CD14-positive monocyte (primary cell): ENCODE results near the gene LDLRAD4. TPM values are rescaled to one million over a fixed set of nuclear protein-coding genes. Genes with fewer than 3 reads are reported as not detected.

Experiments used
- DNase-seq, 3 donors: peaks; one replicate each; pipeline ENCODE4 v3.0.0-alpha.2; 2011 to 2022
- H2AFZ ChIP-seq: 2 replicates; pipeline ENCODE4 v1.6.0; 2012; ENCODE audit warnings: mild to moderate bottlenecking, low read depth, low read length, inconsistent platforms; ENCODE audit not compliant: insufficient read depth, poor library complexity, severe bottlenecking
- H3K27ac ChIP-seq, 2 donors: 1 replicate in 1 of 2; 2 replicates in 1 of 2; pipeline ENCODE4 v1.5.1; 2012 to 2013; ENCODE audit warnings: low read length in 2 of 2, control low read depth in 1 of 2, inconsistent platforms in 1 of 2, low read depth in 1 of 2, mild to moderate bottlenecking in 1 of 2
- H3K27me3 ChIP-seq, 2 donors: one replicate each; pipeline versions ENCODE4 v1.6.0 to v1.6.1; 2011 to 2013; ENCODE audit warnings: low read length in 2 of 2; ENCODE audit not compliant: control insufficient read depth in 2 of 2, insufficient read depth in 2 of 2
- H3K36me3 ChIP-seq, 2 donors: replicated peaks in 1 of 2; 1 replicate in 1 of 2; 2 replicates in 1 of 2; pipeline versions ENCODE4 v1.5.1 to v1.6.1; 2012 to 2013; ENCODE audit warnings: low read length in 2 of 2, control low read depth in 1 of 2, inconsistent platforms in 1 of 2, mild to moderate bottlenecking in 1 of 2; ENCODE audit not compliant: insufficient read depth in 2 of 2, control insufficient read depth in 1 of 2
- H3K4me1 ChIP-seq, 2 donors: 1 replicate in 1 of 2; 2 replicates in 1 of 2; pipeline versions ENCODE4 v1.5.1 to v1.6.1; 2012 to 2013; ENCODE audit warnings: low read length in 2 of 2, control low read depth in 1 of 2, inconsistent platforms in 1 of 2, mild to moderate bottlenecking in 1 of 2, moderate library complexity in 1 of 2; ENCODE audit not compliant: insufficient read depth in 2 of 2, control insufficient read depth in 1 of 2
- H3K4me2 ChIP-seq: replicated peaks from 2 replicates; pipeline ENCODE3; 2012; ENCODE audit warnings: low read length, moderate library complexity, mild to moderate bottlenecking; ENCODE audit not compliant: poor library complexity, severe bottlenecking; ENCODE audit errors: extremely low read depth
- H3K4me3 ChIP-seq, 3 experiments: fragments of 200-600 bp in 1 of 3; sonication (generic) in 1 of 3; replicated peaks in 1 of 3; 1 replicate in 2 of 3; 2 replicates in 1 of 3; pipeline ENCODE4 v1.5.1; 2011 to 2013; ENCODE audit warnings: low read length in 3 of 3, mild to moderate bottlenecking in 3 of 3, control low read depth in 2 of 3, low read depth in 2 of 3, inconsistent platforms in 1 of 3, moderate library complexity in 1 of 3
- H3K79me2 ChIP-seq: 2 replicates; pipeline ENCODE4 v1.6.0; 2012; ENCODE audit warnings: mild to moderate bottlenecking, control low read depth, inconsistent platforms, low read length, moderate library complexity; ENCODE audit not compliant: insufficient read depth
- H3K9ac ChIP-seq: 2 replicates; pipeline ENCODE4 v1.6.0; 2017; ENCODE audit warnings: low read length, mild to moderate bottlenecking; ENCODE audit not compliant: insufficient read depth, poor library complexity, severe bottlenecking
- H3K9me3 ChIP-seq, 2 donors: replicated peaks in 1 of 2; 1 replicate in 1 of 2; 2 replicates in 1 of 2; pipeline versions ENCODE4 v1.5.1 to v1.6.1; 2012 to 2013; ENCODE audit warnings: low read length in 2 of 2, control low read depth in 1 of 2; ENCODE audit not compliant: control insufficient read depth in 1 of 2, insufficient read depth in 1 of 2
- H4K20me1 ChIP-seq: 2 replicates; pipeline ENCODE4 v1.6.0; 2012; ENCODE audit warnings: mild to moderate bottlenecking, low read length, control low read depth, moderate library complexity; ENCODE audit not compliant: insufficient read depth
- H3K27ac Mint-ChIP-seq, 7 donors: one replicate each; pipeline ENCODE4 v1.8.0; 2020; ENCODE audit warnings: mild to moderate bottlenecking in 7 of 7, mixed read lengths in 7 of 7, moderate library complexity in 6 of 7, inconsistent platforms in 2 of 7
- H3K27me3 Mint-ChIP-seq, 3 donors: one replicate each; pipeline ENCODE4 v1.8.0; 2021 to 2022; ENCODE audit warnings: low read depth in 3 of 3, mild to moderate bottlenecking in 3 of 3, mixed read lengths in 3 of 3, moderate library complexity in 3 of 3, inconsistent platforms in 1 of 3
- H3K36me3 Mint-ChIP-seq, 2 donors: one replicate each; pipeline ENCODE4 v1.8.0; 2020; ENCODE audit warnings: mixed read lengths in 2 of 2, inconsistent platforms in 1 of 2, mild to moderate bottlenecking in 1 of 2
- H3K4me1 Mint-ChIP-seq: one replicate; pipeline ENCODE4 v1.8.0; 2020; ENCODE audit warnings: mild to moderate bottlenecking, mixed read lengths
- H3K4me3 Mint-ChIP-seq, 2 donors: one replicate each; pipeline ENCODE4 v1.8.0; 2020; ENCODE audit warnings: mild to moderate bottlenecking in 2 of 2, mixed read lengths in 2 of 2, moderate library complexity in 1 of 2
- H3K9me3 Mint-ChIP-seq, 7 donors: one replicate each; pipeline ENCODE4 v1.8.0; 2020 to 2022; ENCODE audit warnings: mixed read lengths in 7 of 7, mild to moderate bottlenecking in 6 of 7, moderate library complexity in 6 of 7, inconsistent platforms in 2 of 7
- WGBS: methylation state at CpG from one replicate; pipeline ENCODE4 v1.1.5; 2013; ENCODE audit warnings: missing lambda C conversion rate; ENCODE audit not compliant: insufficient coverage; 5-methylcytosine and 5-hydroxymethylcytosine counted together
- intact Hi-C, 2 donors: fragments of 100-400 bp; cut with micrococcal nuclease; formaldehyde crosslinking; loops; one replicate each; pipeline versions ENCODE4 v1.15.0 to v1.15.1; 2023
- polyA plus RNA-seq, 3 donors: library from polyadenylated mRNA; depleted of rRNA in 1 of 3; unstranded in 2 of 3; stranded (reverse) in 1 of 3; fragments of 300-500 nt in 2 of 3; fragments of >200 nt in 1 of 3; fragmentation: Illumina TruSeq in 2 of 3; gene quantifications; 1 replicate in 2 of 3; 2 replicates in 1 of 3; pipeline ENCODE4 v1.2.3, GENCODE V29; 2012 to 2021
- TF ChIP-seq, protein P1 (sequence below): fragments of 200-600 bp; IDR thresholded peaks from one replicate; pipeline ENCODE4 v1.8.0; 2022; ENCODE audit warnings: antibody characterized with exemption, mild to moderate bottlenecking

LDLRAD4 gene
- polyA plus RNA-seq, 3 donors = 13.5 to 15.4 (median 13.8) TPM

DNA sequence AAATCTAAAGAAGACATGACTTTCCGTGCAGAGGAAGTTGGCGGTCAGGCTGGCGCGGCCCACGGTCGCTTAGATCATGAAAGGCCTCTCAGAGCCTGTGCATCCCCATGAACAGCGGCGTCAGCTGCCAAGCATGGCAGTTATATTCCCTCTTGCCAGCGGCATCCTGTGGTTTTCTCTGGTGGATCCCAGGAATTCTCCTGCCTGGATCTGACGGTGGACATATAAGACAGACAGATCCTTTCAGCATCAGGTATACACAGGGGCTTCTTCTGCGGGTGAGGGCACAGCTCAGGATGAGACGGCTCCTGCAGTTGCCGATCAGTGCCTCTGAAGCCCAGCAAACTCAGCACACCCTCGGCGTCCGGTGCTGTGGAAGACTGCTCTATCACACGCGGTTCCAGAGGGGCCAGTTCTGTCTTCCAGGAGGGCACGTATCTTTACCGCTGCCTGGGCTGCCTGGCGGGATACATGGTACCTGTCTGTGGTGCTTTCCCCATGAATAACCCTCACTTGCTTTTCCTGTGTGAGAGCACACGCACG is 157.8 kb downstream of the LDLRAD4 start:
- Mint-ChIP-seq H3K4me3 (no peak overlapping the region), H3K27ac (peak overlapping the region in 6 of 7 donors; percentile 37 to 87 (median 70)), H3K4me1 (peaks cover 31% of the 10 kb centered on the region), H3K9me3 (peaks cover 0 to 1% (median 0%) of the 10 kb centered on the region in 7 donors), H3K36me3 (no peaks in the 10 kb centered on the region), H3K27me3 (peaks cover 2 to 4% (median 4%) of the 10 kb centered on the region in 3 donors)
- Histone ChIP-seq H3K27ac (no peak overlapping the region), H3K36me3 (no peaks in the 10 kb centered on the region), H3K79me2 (no peaks in the 10 kb centered on the region), H3K27me3 (no peaks in the 10 kb centered on the region), H2AFZ (no peak overlapping the region), H3K9me3 (no peaks in the 10 kb centered on the region), H3K4me3 (no peak overlapping the region), H4K20me1 (peaks cover 4% of the 10 kb centered on the region), H3K4me2 (no peak overlapping the region), H3K9ac (no peak overlapping the region), H3K4me1 (peaks cover 14 to 27% of the 10 kb centered on the region in 2 donors)
- TF ChIP-seq, protein P1, sequence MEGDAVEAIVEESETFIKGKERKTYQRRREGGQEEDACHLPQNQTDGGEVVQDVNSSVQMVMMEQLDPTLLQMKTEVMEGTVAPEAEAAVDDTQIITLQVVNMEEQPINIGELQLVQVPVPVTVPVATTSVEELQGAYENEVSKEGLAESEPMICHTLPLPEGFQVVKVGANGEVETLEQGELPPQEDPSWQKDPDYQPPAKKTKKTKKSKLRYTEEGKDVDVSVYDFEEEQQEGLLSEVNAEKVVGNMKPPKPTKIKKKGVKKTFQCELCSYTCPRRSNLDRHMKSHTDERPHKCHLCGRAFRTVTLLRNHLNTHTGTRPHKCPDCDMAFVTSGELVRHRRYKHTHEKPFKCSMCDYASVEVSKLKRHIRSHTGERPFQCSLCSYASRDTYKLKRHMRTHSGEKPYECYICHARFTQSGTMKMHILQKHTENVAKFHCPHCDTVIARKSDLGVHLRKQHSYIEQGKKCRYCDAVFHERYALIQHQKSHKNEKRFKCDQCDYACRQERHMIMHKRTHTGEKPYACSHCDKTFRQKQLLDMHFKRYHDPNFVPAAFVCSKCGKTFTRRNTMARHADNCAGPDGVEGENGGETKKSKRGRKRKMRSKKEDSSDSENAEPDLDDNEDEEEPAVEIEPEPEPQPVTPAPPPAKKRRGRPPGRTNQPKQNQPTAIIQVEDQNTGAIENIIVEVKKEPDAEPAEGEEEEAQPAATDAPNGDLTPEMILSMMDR = no peak
- 91% methylated on average over 21 of the region's 23 CpGs for WGBS
- intact Hi-C loops = loop anchor here in 1 of 2 donors (10.0 kb wide), 1 partner anchor 188 kb away; no protein-coding TSS in a partner anchor
- no peak for DNase-seq

GRCh38 chr18:13376841-13377351 is 158.3 kb downstream of the LDLRAD4 start:
- no peaks in the 10 kb centered on the region for H3K27me3 ChIP-seq
- no peaks in the 10 kb centered on the region for H3K9me3 ChIP-seq
- no peak for DNase-seq
- intact Hi-C loops = loop anchor here in 1 of 2 donors (10.0 kb wide), 1 partner anchor 188 kb away; no protein-coding TSS in a partner anchor
- Mint-ChIP-seq H3K9me3 (peaks cover 0 to 3% (median 0%) of the 10 kb centered on the region in 7 donors), H3K4me1 (peaks cover 31% of the 10 kb centered on the region), H3K4me3 (no peak overlapping the region), H3K36me3 (peaks cover 0 to 1% of the 10 kb centered on the region in 2 donors), H3K27me3 (peaks cover 2 to 7% (median 4%) of the 10 kb centered on the region in 3 donors), H3K27ac (peak overlapping the region; percentile 13 to 87 (median 56))
- H3K4me1 ChIP-seq = peaks cover 17 to 27% of the 10 kb centered on the region in 2 donors
- no peaks in the 10 kb centered on the region for H3K79me2 ChIP-seq
- H3K27ac ChIP-seq = peak overlapping the region in 1 of 2 donors; percentile 66
- TF ChIP-seq, protein P1 = no peak
- peaks cover 4% of the 10 kb centered on the region for H4K20me1 ChIP-seq
- H3K4me3 ChIP-seq = no peak overlapping the region
- WGBS = 81% methylated on average over 13 of the region's 14 CpGs
- no peaks in the 10 kb centered on the region for H3K36me3 ChIP-seq
- H3K4me2 ChIP-seq = no peak overlapping the region
- no peak overlapping the region for H3K9ac ChIP-seq
- H2AFZ ChIP-seq = no peak overlapping the region
